Skeletal muscle tissue (tissue), 4 donors: ENCODE data around the gene FMN1. TPM values are rescaled to one million over a fixed set of nuclear protein-coding genes. Genes with fewer than 3 reads are reported as not detected.

ENCODE experiments used
- H3K27ac ChIP-seq: one replicate; pipeline ENCODE4 v1.7.0; 2013; ENCODE audit warnings: mild to moderate bottlenecking, low read depth, low read length, inconsistent platforms
- H3K27me3 ChIP-seq, 3 donors: one replicate each; pipeline ENCODE4 v1.7.0; 2013; ENCODE audit warnings: low read length in 3 of 3; ENCODE audit not compliant: control insufficient read depth in 3 of 3, insufficient read depth in 3 of 3
- H3K36me3 ChIP-seq, 3 donors: one replicate each; pipeline ENCODE4 v1.7.0; 2013; ENCODE audit warnings: low read length in 3 of 3; ENCODE audit not compliant: control insufficient read depth in 3 of 3, insufficient read depth in 3 of 3
- H3K4me1 ChIP-seq, 3 donors: one replicate each; pipeline ENCODE4 v1.7.0; 2013; ENCODE audit warnings: low read length in 3 of 3, mild to moderate bottlenecking in 3 of 3; ENCODE audit not compliant: control insufficient read depth in 3 of 3, insufficient read depth in 3 of 3
- H3K4me3 ChIP-seq, 3 donors: one replicate each; pipeline ENCODE4 v1.7.0; 2013; ENCODE audit warnings: low read length in 3 of 3
- H3K9ac ChIP-seq, 3 donors: one replicate each; pipeline ENCODE4 v1.7.0; 2013; ENCODE audit warnings: low read length in 3 of 3, mild to moderate bottlenecking in 3 of 3, moderate library complexity in 2 of 3, low read depth in 1 of 3
- H3K9me3 ChIP-seq, 3 donors: one replicate each; pipeline ENCODE4 v1.7.0; 2013; ENCODE audit warnings: low read length in 3 of 3; ENCODE audit not compliant: control insufficient read depth in 3 of 3
- total RNA-seq: library from RNA; depleted of rRNA; stranded (reverse); fragments of >200 nt; gene quantifications from one replicate; pipeline ENCODE4 v1.2.3, GENCODE V29; 2014
- donor health status: Osteomylitis.

FMN1 gene
- total RNA-seq, 1 donor from 2014 or later: 3.7 TPM

- Histone ChIP-seq H3K27me3 (no peaks in the 10 kb centered on the region), H3K36me3 (no peaks in the 10 kb centered on the region), H3K27ac (no peak overlapping the region), H3K9ac (no peak overlapping the region), H3K9me3 (no peaks in the 10 kb centered on the region), H3K4me3 (no peak overlapping the region), H3K4me1 (no peaks in the 10 kb centered on the region)
Observed at GRCh38 chr15:33182926-33183325, 11.6 kb downstream of the FMN1 start.

GRCh38 chr15:33182278-33182905 is 12.1 kb downstream of the FMN1 start:
- H3K9ac ChIP-seq: no peak overlapping the region
- H3K4me3 ChIP-seq: no peak overlapping the region
- no peak overlapping the region for H3K27ac ChIP-seq
- no peaks in the 10 kb centered on the region for H3K27me3 ChIP-seq
- H3K9me3 ChIP-seq: no peaks in the 10 kb centered on the region
- no peaks in the 10 kb centered on the region for H3K36me3 ChIP-seq
- no peaks in the 10 kb centered on the region for H3K4me1 ChIP-seq

- Histone ChIP-seq H3K4me1 (no peaks in the 10 kb centered on the region), H3K9me3 (no peaks in the 10 kb centered on the region), H3K4me3 (no peak overlapping the region), H3K36me3 (no peaks in the 10 kb centered on the region), H3K27ac (no peak overlapping the region), H3K9ac (no peak overlapping the region), H3K27me3 (no peaks in the 10 kb centered on the region)
Observed at GRCh38 chr15:33179874-33180273, 14.6 kb downstream of the FMN1 start.

GRCh38 chr15:33171202-33171601 is 23.3 kb downstream of the FMN1 start:
- Histone ChIP-seq H3K4me1 (no peaks in the 10 kb centered on the region), H3K36me3 (no peaks in the 10 kb centered on the region), H3K9ac (no peak overlapping the region)

GRCh38 chr15:33169625-33170024 is 24.9 kb downstream of the FMN1 start:
- no peaks in the 10 kb centered on the region for H3K9me3 ChIP-seq
- no peaks in the 10 kb centered on the region for H3K4me1 ChIP-seq

More at GRCh38 chr15:33171202-33171601, 23.3 kb downstream of the FMN1 start:
- H3K4me3 ChIP-seq: no peak overlapping the region
- H3K27me3 ChIP-seq: no peaks in the 10 kb centered on the region
- no peaks in the 10 kb centered on the region for H3K9me3 ChIP-seq
- H3K27ac ChIP-seq: no peak overlapping the region

GRCh38 chr15:33168444-33168843 is 26.1 kb downstream of the FMN1 start:
- no peaks in the 10 kb centered on the region for H3K4me1 ChIP-seq
- H3K27ac ChIP-seq: no peak overlapping the region
- no peak overlapping the region for H3K4me3 ChIP-seq
- no peaks in the 10 kb centered on the region for H3K27me3 ChIP-seq
- H3K9ac ChIP-seq: no peak overlapping the region
- H3K9me3 ChIP-seq: no peaks in the 10 kb centered on the region
- no peaks in the 10 kb centered on the region for H3K36me3 ChIP-seq

More at GRCh38 chr15:33169625-33170024, 24.9 kb downstream of the FMN1 start:
- no peaks in the 10 kb centered on the region for H3K36me3 ChIP-seq
- H3K9ac ChIP-seq: no peak overlapping the region
- no peak overlapping the region for H3K27ac ChIP-seq
- H3K27me3 ChIP-seq: no peaks in the 10 kb centered on the region
- H3K4me3 ChIP-seq: no peak overlapping the region

GRCh38 chr15:33163816-33164215 is 30.7 kb downstream of the FMN1 start:
- Histone ChIP-seq H3K9ac (no peak overlapping the region), H3K4me1 (peaks cover 10 to 15% (median 12%) of the 10 kb centered on the region in 3 donors), H3K4me3 (no peak overlapping the region), H3K27me3 (no peaks in the 10 kb centered on the region), H3K9me3 (no peaks in the 10 kb centered on the region), H3K27ac (no peak overlapping the region), H3K36me3 (no peaks in the 10 kb centered on the region)

- no peaks in the 10 kb centered on the region for H3K27me3 ChIP-seq
- H3K9ac ChIP-seq: no peak overlapping the region
- peak overlapping the region; percentile 52 for H3K27ac ChIP-seq
- no peaks in the 10 kb centered on the region for H3K36me3 ChIP-seq
- H3K4me3 ChIP-seq: no peak overlapping the region
- no peaks in the 10 kb centered on the region for H3K9me3 ChIP-seq
- H3K4me1 ChIP-seq: peaks cover 10 to 15% (median 12%) of the 10 kb centered on the region in 3 donors
Observed at GRCh38 chr15:33161209-33161608, 33.3 kb downstream of the FMN1 start.

- Histone ChIP-seq H3K27ac (peak overlapping the region; percentile 52), H3K4me3 (peak overlapping the region in 1 of 3 donors; percentile 1), H3K36me3 (no peaks in the 10 kb centered on the region), H3K9me3 (no peaks in the 10 kb centered on the region), H3K9ac (no peak overlapping the region), H3K4me1 (peaks cover 10 to 15% (median 12%) of the 10 kb centered on the region in 3 donors), H3K27me3 (no peaks in the 10 kb centered on the region)
Observed at GRCh38 chr15:33160581-33161165, 33.8 kb downstream of the FMN1 start.

- no peaks in the 10 kb centered on the region for H3K9me3 ChIP-seq
- H3K36me3 ChIP-seq: no peaks in the 10 kb centered on the region
- peak overlapping the region; percentile 52 for H3K27ac ChIP-seq
- peak overlapping the region in 1 of 3 donors; percentile 1 for H3K4me3 ChIP-seq
- H3K4me1 ChIP-seq: peaks cover 10 to 15% (median 12%) of the 10 kb centered on the region in 3 donors
- no peak overlapping the region for H3K9ac ChIP-seq
- no peaks in the 10 kb centered on the region for H3K27me3 ChIP-seq
Observed at GRCh38 chr15:33159726-33160453, 34.6 kb downstream of the FMN1 start.
